Peyer's patch (tissue), 4 donors: Measurements from ENCODE around the gene TLE5. TPM values are rescaled to one million over a fixed set of nuclear protein-coding genes. Genes with fewer than 3 reads are reported as not detected.
"Not testable (repeated sequence)": the region's sequence is repeated elsewhere in the genome, so short reads cannot be mapped to it uniquely, and the experiment has no call there.

Experiments used
- DNase-seq, 3 donors: peaks; one replicate each; pipeline ENCODE4 v3.0.0-alpha.2; 2017 to 2019
- H3K27ac ChIP-seq, 4 donors: fragments of 200-600 bp; sonication (generic); one replicate each; pipeline ENCODE4 v1.5.1; 2016 to 2019
- H3K27me3 ChIP-seq, 2 donors: fragments of 200-600 bp; sonication (generic); one replicate each; pipeline ENCODE4 v1.5.1; 2019
- H3K36me3 ChIP-seq, 3 donors: fragments of 200-600 bp; sonication (generic); one replicate each; pipeline ENCODE4 v1.5.1; 2016 to 2019
- H3K4me1 ChIP-seq, 4 donors: fragments of 200-600 bp; sonication (generic); one replicate each; pipeline ENCODE4 v1.5.1; 2016 to 2019
- H3K4me3 ChIP-seq, 4 donors: fragments of 200-600 bp; sonication (generic); 1 replicate in 3 of 4; 2 replicates in 1 of 4; pipeline ENCODE4 v1.5.1; 2016 to 2019; ENCODE audit warnings: mild to moderate bottlenecking in 1 of 4
- H3K9me3 ChIP-seq, 4 donors: fragments of 200-600 bp; sonication (generic); one replicate each; pipeline ENCODE4 v1.5.1; 2016 to 2019; ENCODE audit warnings: mild to moderate bottlenecking in 1 of 4
- POLR2A ChIP-seq, 2 donors: fragments of 450-650 bp; IDR thresholded peaks; one replicate each; pipeline ENCODE4 v1.5.1; 2017; ENCODE audit warnings: antibody characterized with exemption in 2 of 2, mild to moderate bottlenecking in 2 of 2, moderate library complexity in 2 of 2
- total RNA-seq, 4 donors: library from RNA; depleted of rRNA; stranded (reverse); fragments of >200 nt; gene quantifications; one replicate each; pipeline ENCODE4 v1.1.0, GENCODE V29; 2016
- TF ChIP-seq, protein P1 (sequence below), 6 experiments: fragments of 450-650 bp in 4 of 6; fragments of 200-600 bp in 2 of 6; sonication (generic) in 1 of 6; IDR thresholded peaks; one replicate each; pipeline ENCODE4 v1.5.1; 2017 to 2019; ENCODE audit warnings: antibody characterized with exemption in 6 of 6, mild to moderate bottlenecking in 3 of 6, moderate library complexity in 1 of 6

The TLE5 gene
- total RNA-seq, 4 donors from 2014 or later = 134 to 366 (median 289) TPM

DNA sequence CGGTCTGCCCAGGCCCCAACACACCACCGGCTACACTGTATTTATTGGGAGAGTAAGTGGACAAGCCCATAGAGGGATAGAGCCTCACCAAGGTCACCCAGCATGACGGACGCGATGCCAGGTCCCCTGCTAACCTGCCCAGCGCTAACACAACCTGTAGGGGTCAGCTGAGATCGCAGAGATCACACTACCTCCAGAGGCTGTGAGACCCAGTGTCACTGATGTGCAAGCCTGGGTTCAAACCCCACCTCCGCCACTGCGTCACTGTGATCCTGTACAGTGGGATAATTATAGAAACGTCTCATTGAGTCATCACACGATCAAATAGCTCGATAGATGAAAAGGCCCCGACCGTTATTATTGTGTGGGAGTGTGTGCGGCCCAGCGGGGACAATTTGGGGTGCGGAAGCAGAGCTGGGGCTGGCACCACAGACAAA, 22.6 kb downstream of the TLE5 start:
- no peaks in the 10 kb centered on the region for H3K27me3 ChIP-seq
- no peaks in the 10 kb centered on the region for H3K9me3 ChIP-seq
- TF ChIP-seq POLR2A (IDR thresholded peaks at IDR 0.05) = no peak
- TF ChIP-seq, protein P1, sequence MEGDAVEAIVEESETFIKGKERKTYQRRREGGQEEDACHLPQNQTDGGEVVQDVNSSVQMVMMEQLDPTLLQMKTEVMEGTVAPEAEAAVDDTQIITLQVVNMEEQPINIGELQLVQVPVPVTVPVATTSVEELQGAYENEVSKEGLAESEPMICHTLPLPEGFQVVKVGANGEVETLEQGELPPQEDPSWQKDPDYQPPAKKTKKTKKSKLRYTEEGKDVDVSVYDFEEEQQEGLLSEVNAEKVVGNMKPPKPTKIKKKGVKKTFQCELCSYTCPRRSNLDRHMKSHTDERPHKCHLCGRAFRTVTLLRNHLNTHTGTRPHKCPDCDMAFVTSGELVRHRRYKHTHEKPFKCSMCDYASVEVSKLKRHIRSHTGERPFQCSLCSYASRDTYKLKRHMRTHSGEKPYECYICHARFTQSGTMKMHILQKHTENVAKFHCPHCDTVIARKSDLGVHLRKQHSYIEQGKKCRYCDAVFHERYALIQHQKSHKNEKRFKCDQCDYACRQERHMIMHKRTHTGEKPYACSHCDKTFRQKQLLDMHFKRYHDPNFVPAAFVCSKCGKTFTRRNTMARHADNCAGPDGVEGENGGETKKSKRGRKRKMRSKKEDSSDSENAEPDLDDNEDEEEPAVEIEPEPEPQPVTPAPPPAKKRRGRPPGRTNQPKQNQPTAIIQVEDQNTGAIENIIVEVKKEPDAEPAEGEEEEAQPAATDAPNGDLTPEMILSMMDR (IDR thresholded peaks at IDR 0.05) = peak in 1 of 6 experiments; percentile 3
- peaks cover 0 to 12% (median 5%) of the 10 kb centered on the region in 4 donors for H3K4me1 ChIP-seq
- H3K27ac ChIP-seq = no peak overlapping the region
- H3K36me3 ChIP-seq = no peaks in the 10 kb centered on the region
- H3K4me3 ChIP-seq = no peak overlapping the region
- peak in 1 of 3 donors; percentile 45 for DNase-seq

DNA sequence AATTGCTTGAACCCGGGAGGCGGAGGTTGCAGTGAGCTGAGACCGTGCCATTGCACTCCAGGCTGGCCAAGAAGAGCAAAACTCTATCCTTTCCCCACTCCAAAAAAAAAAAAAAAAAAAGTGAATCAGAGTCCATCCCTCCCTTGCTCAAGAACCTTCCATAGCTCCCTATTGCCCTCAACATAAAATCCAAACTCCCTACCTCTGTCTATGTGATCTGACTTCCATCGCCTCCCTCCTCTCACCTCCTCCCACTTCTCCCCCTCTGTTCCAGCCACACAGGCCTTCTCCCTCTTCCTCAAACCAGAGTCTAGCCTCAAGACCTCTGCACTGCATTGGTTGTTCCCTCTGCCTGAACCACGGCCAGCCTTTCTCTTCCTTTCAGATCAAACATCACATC, 23.2 kb downstream of the TLE5 start:
- no peaks in the 10 kb centered on the region for H3K36me3 ChIP-seq
- TF ChIP-seq POLR2A (IDR thresholded peaks at IDR 0.05) = no peak
- TF ChIP-seq, protein P1 (IDR thresholded peaks at IDR 0.05) = no peak
- H3K27me3 ChIP-seq = no peaks in the 10 kb centered on the region
- H3K4me1 ChIP-seq = peaks cover 0 to 17% (median 6%) of the 10 kb centered on the region in 4 donors
- DNase-seq = no peak
- H3K4me3 ChIP-seq = no peak overlapping the region
- H3K9me3 ChIP-seq = no peaks in the 10 kb centered on the region
- no peak overlapping the region for H3K27ac ChIP-seq

DNA sequence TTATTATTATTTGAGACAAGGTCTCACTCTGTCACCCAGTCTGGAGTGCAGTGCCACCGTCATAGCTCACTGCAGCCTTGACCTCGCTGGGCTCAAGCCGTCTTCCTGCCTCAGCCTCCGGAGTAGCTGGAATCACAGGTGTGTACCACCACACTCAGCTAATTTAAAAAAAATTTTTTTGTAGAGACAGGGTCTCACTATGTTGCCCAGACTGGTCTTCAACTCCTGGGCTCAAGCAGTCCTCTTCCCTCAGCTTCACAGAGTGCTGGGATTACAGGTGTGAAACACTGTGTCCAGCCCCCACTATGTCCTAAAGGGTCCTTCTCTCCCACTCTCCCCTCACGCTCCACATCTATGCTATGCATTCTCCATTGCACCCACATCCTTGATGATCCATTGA, 24.1 kb downstream of the TLE5 start:
- Histone ChIP-seq H3K27ac (no peak overlapping the region), H3K36me3 (no peaks in the 10 kb centered on the region), H3K4me3 (no peak overlapping the region), H3K4me1 (peaks cover 0 to 19% (median 6%) of the 10 kb centered on the region in 4 donors), H3K27me3 (no peaks in the 10 kb centered on the region), H3K9me3 (no peaks in the 10 kb centered on the region)
- TF ChIP-seq, protein P1 (IDR thresholded peaks at IDR 0.05) = no peak
- no peak for TF ChIP-seq POLR2A (IDR thresholded peaks at IDR 0.05)
- DNase-seq = no peak

DNA sequence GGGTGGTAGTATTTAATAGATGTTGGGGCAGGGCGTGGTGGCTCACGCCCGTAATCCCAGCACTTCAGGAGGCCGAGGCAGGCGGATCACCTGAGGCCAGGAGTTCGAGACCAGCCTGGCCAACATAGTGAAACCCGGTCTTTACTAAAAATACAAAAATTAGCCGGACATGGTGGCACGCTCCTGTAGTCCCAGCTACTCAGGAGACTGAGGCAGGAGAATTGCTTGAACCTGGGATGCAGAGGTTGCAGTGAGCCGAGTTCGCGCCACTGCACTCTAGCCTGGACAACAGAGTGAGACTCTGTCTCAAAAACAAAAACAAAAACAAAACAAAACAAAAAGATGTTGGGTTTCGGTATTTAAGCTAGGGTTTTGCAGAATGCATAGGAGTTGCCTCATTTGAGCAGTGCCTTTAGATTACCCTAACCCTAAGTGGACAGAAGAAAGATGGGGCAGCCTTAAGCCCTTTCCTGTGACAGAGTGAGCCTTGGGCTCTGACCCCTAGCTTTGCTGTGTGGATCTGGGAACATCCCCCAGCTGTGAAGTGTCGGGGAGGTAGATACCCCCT, 25.2 kb downstream of the TLE5 start:
- H3K36me3 ChIP-seq, H3K4me3 ChIP-seq, H3K9me3 ChIP-seq, H3K27me3 ChIP-seq, DNase-seq: not testable (repeated sequence)
- Histone ChIP-seq H3K4me1 (peaks cover 0 to 19% (median 6%) of the 10 kb centered on the region in 4 donors), H3K27ac (peak overlapping the region in 3 of 4 donors; percentile 84 to 94 (median 90))

DNA sequence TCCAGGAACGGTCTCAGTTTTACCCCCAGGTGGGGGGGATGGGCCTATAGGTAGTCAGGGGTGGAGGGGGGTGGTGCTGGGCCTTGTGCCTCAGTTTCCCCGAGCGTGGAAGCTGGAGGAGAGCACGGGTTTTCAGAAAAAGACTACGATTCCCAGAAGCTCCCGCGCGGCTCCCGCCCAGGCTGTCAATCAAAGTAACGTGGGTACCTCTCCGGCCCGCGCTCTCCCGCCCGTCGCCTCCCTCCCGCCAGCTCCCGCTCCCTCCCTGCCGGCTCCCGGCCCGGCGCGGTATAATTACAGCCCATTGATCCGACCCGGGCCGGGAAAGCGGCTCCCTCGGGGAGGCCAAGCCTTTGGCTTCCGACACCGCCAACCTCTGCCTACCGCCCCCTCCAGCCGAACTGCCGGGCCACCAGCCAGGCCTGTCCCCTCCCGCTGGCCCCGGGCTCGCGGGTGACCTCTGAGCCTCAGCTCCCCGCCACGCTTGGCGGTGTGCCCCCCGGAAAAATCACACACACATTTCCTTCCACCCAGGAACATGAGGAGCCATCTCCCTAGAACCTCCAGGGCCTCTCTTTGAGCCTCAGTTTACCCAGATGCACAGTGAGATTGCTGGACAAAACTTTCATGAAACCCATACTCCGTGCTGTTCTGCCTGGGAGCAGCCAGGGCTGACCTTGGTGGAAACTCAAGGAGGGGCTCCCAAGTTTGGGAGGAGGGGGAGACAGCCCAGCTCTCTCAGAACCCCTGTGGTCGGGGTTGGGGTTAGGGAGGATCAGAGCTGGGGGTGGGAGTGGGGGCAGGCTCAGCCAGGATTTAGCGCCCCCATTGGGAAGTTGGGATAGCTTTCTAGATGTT, 25.9 kb downstream of the TLE5 start:
- DNase-seq = peak; percentile 82 to 96 (median 94)
- no peaks in the 10 kb centered on the region for H3K27me3 ChIP-seq
- no peaks in the 10 kb centered on the region for H3K9me3 ChIP-seq
- TF ChIP-seq, protein P1 (IDR thresholded peaks at IDR 0.05) = no peak
- TF ChIP-seq POLR2A (IDR thresholded peaks at IDR 0.05) = no peak
- peak overlapping the region; percentile 42 to 67 (median 62) for H3K4me3 ChIP-seq
- peak overlapping the region; percentile 77 to 94 (median 87) for H3K27ac ChIP-seq
- no peaks in the 10 kb centered on the region for H3K36me3 ChIP-seq
- H3K4me1 ChIP-seq = peaks cover 0 to 19% (median 6%) of the 10 kb centered on the region in 4 donors

DNA sequence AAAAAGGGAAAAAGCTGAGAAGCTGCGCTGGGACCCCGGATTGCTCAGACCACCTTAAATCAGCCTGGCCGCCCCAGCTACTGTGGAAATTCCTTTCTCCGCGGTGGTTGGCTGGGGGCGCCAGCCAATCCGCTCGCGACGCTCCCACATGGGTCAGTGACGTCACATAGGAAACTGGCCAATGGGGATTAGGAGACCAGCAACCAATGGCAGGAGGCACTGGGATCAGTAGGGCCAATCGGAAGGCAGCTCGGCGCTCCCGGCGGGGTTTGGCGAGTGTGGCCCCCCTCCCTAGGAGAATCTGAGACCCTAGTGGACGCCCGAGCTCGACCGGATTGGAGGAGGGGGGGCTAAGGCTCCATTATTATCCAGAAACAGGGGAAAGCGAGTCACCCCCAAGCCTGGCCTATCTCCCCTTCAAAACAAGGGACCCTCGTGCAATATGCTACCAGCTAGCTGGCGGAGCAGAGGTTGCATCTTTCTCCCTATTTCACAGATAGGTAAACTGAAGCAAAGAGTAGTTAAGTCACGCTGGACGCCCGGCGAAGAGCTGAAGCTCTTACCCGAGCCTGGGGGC, 26.7 kb downstream of the TLE5 start:
- Histone ChIP-seq H3K4me3 (peak overlapping the region; percentile 42 to 67 (median 62)), H3K9me3 (no peaks in the 10 kb centered on the region), H3K27ac (peak overlapping the region; percentile 77 to 94 (median 87)), H3K4me1 (peaks cover 0 to 19% (median 6%) of the 10 kb centered on the region in 4 donors), H3K36me3 (no peaks in the 10 kb centered on the region), H3K27me3 (no peaks in the 10 kb centered on the region)
- peak; percentile 92 to 98 (median 95) for DNase-seq
- TF ChIP-seq POLR2A (IDR thresholded peaks at IDR 0.05) = peak in 1 of 2 donors; percentile 6
- TF ChIP-seq, protein P1 (IDR thresholded peaks at IDR 0.05) = peak in 1 of 6 experiments; percentile 6
